Loucy (cell line): ENCODE measurements around the gene NEK4.

ENCODE experiments used
- H2AFZ ChIP-seq: fragments of 200-600 bp; sonication (generic); 2 replicates; pipeline ENCODE4 v1.6.0; 2016; ENCODE audit warnings: antibody characterized with exemption, mild to moderate bottlenecking, low read length, moderate library complexity
- H3F3A ChIP-seq: fragments of 200-600 bp; 2 replicates; pipeline ENCODE4 v1.6.0; 2016; ENCODE audit warnings: antibody characterized with exemption, low read depth, mild to moderate bottlenecking
- H3K27me3 ChIP-seq: fragments of 200-600 bp; sonication (generic); 2 replicates; pipeline ENCODE4 v1.6.1; 2014; ENCODE audit warnings: low read length, mild to moderate bottlenecking; ENCODE audit not compliant: insufficient read depth, poor library complexity, severe bottlenecking
- H3K36me3 ChIP-seq: fragments of 200-600 bp; sonication (generic); 2 replicates; pipeline ENCODE4 v1.6.1; 2016; ENCODE audit warnings: low read length; ENCODE audit not compliant: insufficient read depth
- H3K4me1 ChIP-seq: fragments of 200-600 bp; sonication (generic); 2 replicates; pipeline ENCODE4 v1.5.1; 2014; ENCODE audit warnings: low read length, mild to moderate bottlenecking; ENCODE audit not compliant: insufficient read depth, poor library complexity, severe bottlenecking
- H3K4me2 ChIP-seq: fragments of 200-600 bp; sonication (generic); 2 replicates; pipeline ENCODE4 v1.6.0; 2014; ENCODE audit warnings: antibody characterized with exemption, low read length, low read depth, mild to moderate bottlenecking; ENCODE audit not compliant: poor library complexity, severe bottlenecking
- H3K4me3 ChIP-seq: fragments of 200-600 bp; sonication (generic); 2 replicates; pipeline ENCODE4 v1.5.1; 2014; ENCODE audit warnings: low read length, mild to moderate bottlenecking, mixed read lengths; ENCODE audit not compliant: poor library complexity, severe bottlenecking
- H3K79me2 ChIP-seq: fragments of 200-600 bp; sonication (generic); 2 replicates; pipeline ENCODE4 v1.6.1; 2014; ENCODE audit warnings: low read length; ENCODE audit not compliant: insufficient read depth
- H3K9ac ChIP-seq: fragments of 200-600 bp; sonication (generic); 2 replicates; pipeline ENCODE4 v1.6.0; 2014; ENCODE audit warnings: mild to moderate bottlenecking, low read depth, low read length, moderate library complexity; ENCODE audit not compliant: poor library complexity, severe bottlenecking
- H3K9me2 ChIP-seq: fragments of 200-600 bp; sonication (generic); replicated peaks from 2 replicates; pipeline ENCODE4 v1.6.1; 2016; ENCODE audit warnings: low read depth, low read length, mixed read lengths
- H3K9me3 ChIP-seq: fragments of 200-600 bp; sonication (generic); 2 replicates; pipeline ENCODE4 v1.6.1; 2014; ENCODE audit warnings: mild to moderate bottlenecking, antibody characterized with exemption, low read length, low read depth; ENCODE audit not compliant: insufficient read depth
- H4K20me1 ChIP-seq: fragments of 200-600 bp; sonication (generic); 2 replicates; pipeline ENCODE4 v1.6.0; 2014; ENCODE audit warnings: antibody characterized with exemption, low read length, mild to moderate bottlenecking; ENCODE audit not compliant: insufficient read depth, poor library complexity, severe bottlenecking
- EZH2phosphoT487 ChIP-seq: fragments of 200-600 bp; IDR thresholded peaks from 2 replicates; pipeline ENCODE4 v1.6.1; 2018; ENCODE audit warnings: antibody characterized with exemption, mild to moderate bottlenecking, moderate library complexity, borderline replicate concordance
- TF ChIP-seq, protein P1 (sequence below): fragments of 200-600 bp; sonication (generic); conservative IDR thresholded peaks from 2 replicates; pipeline ENCODE4 v1.5.1; 2014; ENCODE audit warnings: mild to moderate bottlenecking, antibody characterized with exemption, low read length

Gene NEK4

DNA sequence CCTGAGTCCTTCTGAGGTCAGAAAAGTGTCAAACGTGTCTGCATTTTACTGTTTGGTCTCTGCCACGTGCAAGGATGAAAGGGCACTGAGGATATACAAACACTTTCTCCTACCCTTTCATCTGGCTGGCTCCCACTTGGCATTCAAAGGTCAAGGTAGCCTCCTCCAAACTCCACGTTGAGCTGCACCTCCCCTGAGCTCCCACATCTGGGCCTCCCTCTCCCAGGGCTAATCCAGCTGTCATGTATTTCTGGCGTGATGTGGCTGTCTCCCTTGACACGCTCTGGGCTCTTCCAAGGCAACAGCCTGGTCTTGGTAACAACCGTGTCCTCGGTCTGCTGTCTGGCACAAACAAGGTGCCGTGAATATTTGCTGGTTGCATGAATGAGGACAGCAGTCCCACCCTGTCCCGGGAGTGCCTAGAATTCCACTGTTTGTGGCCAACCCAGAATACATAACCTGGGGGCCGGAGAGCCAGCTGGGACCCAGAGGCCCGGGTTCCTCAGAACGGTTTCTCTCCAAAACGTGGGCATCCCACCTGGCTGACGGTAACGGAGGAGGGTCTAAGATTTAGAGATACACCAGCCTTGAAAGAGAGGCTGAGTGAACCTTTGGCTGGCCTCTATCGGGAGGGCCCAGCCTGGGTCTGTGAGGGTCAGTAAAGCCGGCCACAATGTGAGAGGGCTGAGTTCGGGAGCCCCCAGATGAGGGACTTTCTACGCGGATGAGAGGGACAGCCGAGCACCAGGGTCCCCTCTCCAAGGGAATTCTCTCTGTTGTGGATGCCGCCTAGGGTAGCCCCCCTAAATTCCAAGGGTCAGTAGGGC lies 65.9 kb downstream of the NEK4 start:
- H3K4me2 ChIP-seq, result peak overlapping the region; percentile 87
- no peaks in the 10 kb centered on the region for H3K36me3 ChIP-seq
- peaks cover 16% of the 10 kb centered on the region for H4K20me1 ChIP-seq
- H3K4me1 ChIP-seq, result peaks cover 23% of the 10 kb centered on the region
- TF ChIP-seq, protein P1, sequence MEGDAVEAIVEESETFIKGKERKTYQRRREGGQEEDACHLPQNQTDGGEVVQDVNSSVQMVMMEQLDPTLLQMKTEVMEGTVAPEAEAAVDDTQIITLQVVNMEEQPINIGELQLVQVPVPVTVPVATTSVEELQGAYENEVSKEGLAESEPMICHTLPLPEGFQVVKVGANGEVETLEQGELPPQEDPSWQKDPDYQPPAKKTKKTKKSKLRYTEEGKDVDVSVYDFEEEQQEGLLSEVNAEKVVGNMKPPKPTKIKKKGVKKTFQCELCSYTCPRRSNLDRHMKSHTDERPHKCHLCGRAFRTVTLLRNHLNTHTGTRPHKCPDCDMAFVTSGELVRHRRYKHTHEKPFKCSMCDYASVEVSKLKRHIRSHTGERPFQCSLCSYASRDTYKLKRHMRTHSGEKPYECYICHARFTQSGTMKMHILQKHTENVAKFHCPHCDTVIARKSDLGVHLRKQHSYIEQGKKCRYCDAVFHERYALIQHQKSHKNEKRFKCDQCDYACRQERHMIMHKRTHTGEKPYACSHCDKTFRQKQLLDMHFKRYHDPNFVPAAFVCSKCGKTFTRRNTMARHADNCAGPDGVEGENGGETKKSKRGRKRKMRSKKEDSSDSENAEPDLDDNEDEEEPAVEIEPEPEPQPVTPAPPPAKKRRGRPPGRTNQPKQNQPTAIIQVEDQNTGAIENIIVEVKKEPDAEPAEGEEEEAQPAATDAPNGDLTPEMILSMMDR, result no peak
- H2AFZ ChIP-seq, result peak overlapping the region; percentile 97
- H3K9ac ChIP-seq, result peak overlapping the region; percentile 98
- H3K79me2 ChIP-seq, result peaks cover 49% of the 10 kb centered on the region
- no peaks in the 10 kb centered on the region for H3F3A ChIP-seq
- peaks cover 4% of the 10 kb centered on the region for H3K27me3 ChIP-seq
- H3K9me3 ChIP-seq, result no peaks in the 10 kb centered on the region
- H3K4me3 ChIP-seq, result peak overlapping the region; percentile 99
- no peaks in the 10 kb centered on the region for H3K9me2 ChIP-seq

GRCh38 chr3:52703341-52703740 lies 67.4 kb downstream of the NEK4 start:
- Histone ChIP-seq H3K9me3 (no peaks in the 10 kb centered on the region), H2AFZ (no peak overlapping the region), H3F3A (no peaks in the 10 kb centered on the region), H3K36me3 (no peaks in the 10 kb centered on the region), H3K27me3 (peaks cover 4% of the 10 kb centered on the region), H3K4me2 (peak overlapping the region; percentile 87), H3K79me2 (peaks cover 49% of the 10 kb centered on the region), H3K4me3 (no peak overlapping the region), H4K20me1 (peaks cover 14% of the 10 kb centered on the region), H3K9ac (peak overlapping the region; percentile 98), H3K9me2 (no peaks in the 10 kb centered on the region), H3K4me1 (peaks cover 23% of the 10 kb centered on the region)
- TF ChIP-seq, protein P1, result no peak
- TF ChIP-seq EZH2phosphoT487, result no peak

- Histone ChIP-seq H3K9me2 (no peaks in the 10 kb centered on the region), H4K20me1 (peaks cover 13% of the 10 kb centered on the region), H3K27me3 (no peaks in the 10 kb centered on the region), H3K4me3 (no peak overlapping the region), H3K4me2 (no peak overlapping the region), H3K9me3 (no peaks in the 10 kb centered on the region), H2AFZ (no peak overlapping the region), H3F3A (peaks cover 3% of the 10 kb centered on the region; the same call in 1 of the 2 replicates), H3K4me1 (no peaks in the 10 kb centered on the region), H3K79me2 (peaks cover 8% of the 10 kb centered on the region; the same call in 1 of the 2 replicates), H3K36me3 (peaks cover 52% of the 10 kb centered on the region; the same call in 1 of the 2 replicates), H3K9ac (no peak overlapping the region)
- no peak for TF ChIP-seq EZH2phosphoT487
- TF ChIP-seq, protein P1, result no peak
These were observed 73.1 kb downstream of the NEK4 start for GRCh38 chr3:52697632-52697965.
